Mesenchymal stem cell (in vitro differentiated cells and primary cell): Measurements from ENCODE around the gene GBX2.

Experiments
- DNase-seq: peaks from one replicate; pipeline ENCODE4 v3.0.0-alpha.2; 2013
- H2AFZ ChIP-seq: one replicate; pipeline ENCODE4 v1.6.1; 2013; ENCODE audit warnings: low read depth, mild to moderate bottlenecking, control low read depth, inconsistent platforms, low read length, moderate library complexity
- H2AK5ac ChIP-seq: 2 replicates; pipeline ENCODE4 v1.6.1; 2013; ENCODE audit warnings: low read length, moderate library complexity, mild to moderate bottlenecking, inconsistent platforms; ENCODE audit not compliant: severe bottlenecking
- H2BK120ac ChIP-seq: one replicate; pipeline ENCODE4 v1.6.1; 2013; ENCODE audit warnings: low read depth, mild to moderate bottlenecking, inconsistent platforms, low read length, moderate library complexity
- H2BK12ac ChIP-seq, 2 experiments: one replicate each; pipeline ENCODE4 v1.6.1; 2013; ENCODE audit warnings: inconsistent platforms in 2 of 2, low read length in 2 of 2, mild to moderate bottlenecking in 2 of 2, moderate library complexity in 2 of 2, control low read depth in 1 of 2
- H2BK15ac ChIP-seq: one replicate; pipeline ENCODE4 v1.6.1; 2013; ENCODE audit warnings: mild to moderate bottlenecking, low read depth, inconsistent platforms; ENCODE audit not compliant: poor library complexity, severe bottlenecking
- H2BK5ac ChIP-seq: 2 replicates; pipeline ENCODE4 v1.6.1; 2013; ENCODE audit warnings: low read depth, mild to moderate bottlenecking, low read length, control low read depth, inconsistent platforms; ENCODE audit not compliant: poor library complexity, severe bottlenecking
- H3K14ac ChIP-seq, 2 experiments: one replicate each; pipeline ENCODE4 v1.6.1; 2013; ENCODE audit warnings: inconsistent platforms in 2 of 2, low read length in 2 of 2, control low read depth in 1 of 2, mild to moderate bottlenecking in 1 of 2, moderate library complexity in 1 of 2
- H3K18ac ChIP-seq, 2 experiments: one replicate each; pipeline ENCODE4 v1.6.1; 2013; ENCODE audit warnings: inconsistent platforms in 2 of 2, low read length in 2 of 2, control low read depth in 1 of 2, low read depth in 1 of 2, mild to moderate bottlenecking in 1 of 2
- H3K23ac ChIP-seq, 2 experiments: one replicate each; pipeline ENCODE4 v1.6.1; 2013; ENCODE audit warnings: inconsistent platforms in 2 of 2, low read length in 2 of 2, mild to moderate bottlenecking in 2 of 2, moderate library complexity in 2 of 2, control low read depth in 1 of 2
- H3K27ac ChIP-seq: 2 replicates; pipeline ENCODE4 v1.5.1; 2013; ENCODE audit warnings: mild to moderate bottlenecking, moderate library complexity, low read length, control low read depth, inconsistent platforms; ENCODE audit not compliant: poor library complexity, severe bottlenecking
- H3K27me3 ChIP-seq, 2 experiments: 2 replicates each; pipeline versions ENCODE4 v1.6.1 to v1.7.0; 2013; ENCODE audit warnings: low read length in 2 of 2, mild to moderate bottlenecking in 2 of 2, moderate library complexity in 2 of 2, control low read depth in 1 of 2, inconsistent platforms in 1 of 2; ENCODE audit not compliant: control insufficient read depth in 1 of 2, insufficient read depth in 1 of 2
- H3K36me3 ChIP-seq, 2 experiments: 2 replicates each; pipeline versions ENCODE4 v1.6.1 to v1.7.0; 2013; ENCODE audit warnings: low read length in 2 of 2, control low read depth in 1 of 2, inconsistent platforms in 1 of 2, low read depth in 1 of 2, mild to moderate bottlenecking in 1 of 2; ENCODE audit not compliant: insufficient read depth in 2 of 2, control insufficient read depth in 1 of 2
- H3K4ac ChIP-seq, 2 experiments: one replicate each; pipeline ENCODE4 v1.6.1; 2013; ENCODE audit warnings: inconsistent platforms in 2 of 2, low read length in 2 of 2, mild to moderate bottlenecking in 2 of 2, moderate library complexity in 2 of 2, control low read depth in 1 of 2, low read depth in 1 of 2
- H3K4me1 ChIP-seq: 2 replicates; pipeline ENCODE4 v1.6.1; 2013; ENCODE audit warnings: low read depth, low read length, control low read depth; ENCODE audit not compliant: control insufficient read depth, insufficient read depth
- H3K4me2 ChIP-seq: 2 replicates; pipeline ENCODE4 v1.6.1; 2013; ENCODE audit warnings: low read length, mild to moderate bottlenecking, inconsistent platforms; ENCODE audit not compliant: poor library complexity, severe bottlenecking
- H3K4me3 ChIP-seq, 2 experiments: 2 replicates each; pipeline versions ENCODE4 v1.5.1 to v1.7.0; 2013; ENCODE audit warnings: low read length in 2 of 2, mild to moderate bottlenecking in 2 of 2, control low read depth in 1 of 2, low read depth in 1 of 2; ENCODE audit not compliant: insufficient read depth in 1 of 2
- H3K79me1 ChIP-seq: replicated peaks from 2 replicates; pipeline ENCODE4 v1.6.1; 2013; ENCODE audit warnings: mild to moderate bottlenecking, control low read depth, low read length, inconsistent platforms; ENCODE audit not compliant: poor library complexity, severe bottlenecking
- H3K9ac ChIP-seq: 2 replicates; pipeline ENCODE4 v1.7.0; 2013; ENCODE audit warnings: mild to moderate bottlenecking, low read length, moderate library complexity
- H3K9me3 ChIP-seq: 2 replicates; pipeline ENCODE4 v1.7.0; 2013; ENCODE audit warnings: mild to moderate bottlenecking, low read length; ENCODE audit not compliant: control insufficient read depth
- H4K8ac ChIP-seq: one replicate; pipeline ENCODE4 v1.6.1; 2013; ENCODE audit warnings: inconsistent platforms, mild to moderate bottlenecking, low read length, moderate library complexity
- H4K91ac ChIP-seq: one replicate; pipeline ENCODE4 v1.6.1; 2013; ENCODE audit warnings: mild to moderate bottlenecking, low read length, inconsistent platforms
- WGBS: methylation state at CpG from one replicate; pipeline ENCODE4 v1.1.7; 2013; ENCODE audit warnings: mixed read lengths; 5-methylcytosine and 5-hydroxymethylcytosine counted together

The GBX2 gene

DNA sequence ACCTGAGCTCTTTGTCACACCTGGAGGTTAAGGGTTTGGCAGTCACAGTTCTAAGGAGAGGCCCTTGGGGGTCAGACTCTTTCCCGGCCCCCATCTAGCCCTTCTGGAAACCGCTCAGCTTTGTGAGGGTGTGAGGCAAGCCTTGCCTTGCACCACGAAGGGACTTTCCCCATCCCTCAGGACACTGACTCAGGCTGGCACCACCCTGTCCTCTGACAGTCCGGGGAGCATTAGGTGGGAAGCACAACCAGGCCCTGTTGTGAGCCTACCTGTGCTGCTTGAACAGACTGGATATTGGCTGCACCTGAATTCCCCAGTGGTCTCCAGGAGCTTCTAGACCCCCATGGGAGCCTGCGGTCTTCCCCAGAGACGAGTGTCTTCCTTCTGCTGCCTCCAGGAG is 47.0 kb upstream of the GBX2 start:
- DNase-seq, result no peak
- Histone ChIP-seq H4K8ac (no peak overlapping the region), H2BK15ac (no peak overlapping the region), H4K91ac (no peak overlapping the region), H3K14ac (no peak overlapping the region), H2AFZ (no peak overlapping the region), H2BK120ac (no peak overlapping the region), H3K23ac (no peak overlapping the region), H2AK5ac (no peak overlapping the region), H2BK12ac (no peak overlapping the region), H3K9ac (no peak overlapping the region), H3K4me1 (no peaks in the 10 kb centered on the region), H3K4me2 (no peak overlapping the region), H2BK5ac (no peak overlapping the region), H3K9me3 (no peaks in the 10 kb centered on the region), H3K27me3 (peaks cover 0 to 80% of the 10 kb centered on the region in 2 experiments), H3K79me1 (no peaks in the 10 kb centered on the region), H3K4me3 (no peak overlapping the region), H3K4ac (no peak overlapping the region), H3K27ac (no peak overlapping the region), H3K36me3 (peaks cover 0 to 8% of the 10 kb centered on the region in 2 experiments), H3K18ac (no peak overlapping the region)
- 78% methylated on average over 6 of the region's 6 CpGs for WGBS

DNA sequence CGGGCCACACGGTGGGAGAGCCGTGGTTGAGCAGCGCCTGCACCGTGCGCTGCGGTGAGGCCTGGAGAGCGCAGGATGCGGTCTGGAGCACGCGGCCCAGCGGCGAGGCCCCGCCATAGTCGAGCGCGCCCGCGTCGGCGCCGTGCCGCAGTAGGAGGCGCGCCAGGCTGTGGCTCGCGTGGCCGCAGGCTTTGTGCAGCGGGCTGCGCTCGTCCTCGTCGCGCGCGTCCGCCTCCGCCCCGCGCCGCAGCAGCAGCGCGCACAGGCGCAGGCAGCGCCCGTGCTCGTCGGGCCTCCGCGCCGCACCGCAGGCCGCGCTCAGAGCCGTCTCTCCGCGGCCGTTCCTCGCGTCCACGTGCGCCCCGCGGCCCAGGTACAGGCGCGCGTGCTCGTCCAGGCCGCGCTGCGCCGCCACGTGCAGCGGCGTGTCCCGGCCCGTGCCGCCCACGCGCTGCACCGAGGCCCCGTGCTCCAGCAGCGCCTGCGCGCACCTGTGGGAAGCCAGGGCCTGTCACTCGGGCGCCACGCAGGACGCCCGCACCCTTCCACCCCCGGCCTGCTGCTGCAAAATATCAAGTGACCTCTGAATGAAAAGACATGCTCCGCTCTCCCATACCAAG is 46.3 kb upstream of the GBX2 start:
- H3K4me3 ChIP-seq, result no peak overlapping the region
- H3K4me1 ChIP-seq, result no peaks in the 10 kb centered on the region
- H3K4ac ChIP-seq, result no peak overlapping the region
- WGBS, result 97% methylated on average over 91 of the region's 92 CpGs
- no peak overlapping the region for H2AFZ ChIP-seq
- no peak for DNase-seq
- no peak overlapping the region for H2BK12ac ChIP-seq
- H2BK5ac ChIP-seq, result no peak overlapping the region
- H2AK5ac ChIP-seq, result no peak overlapping the region
- H3K23ac ChIP-seq, result no peak overlapping the region
- no peak overlapping the region for H3K9ac ChIP-seq
- H3K4me2 ChIP-seq, result no peak overlapping the region
- H2BK15ac ChIP-seq, result no peak overlapping the region
- no peak overlapping the region for H3K18ac ChIP-seq
- no peak overlapping the region for H4K8ac ChIP-seq
- peaks cover 0 to 80% of the 10 kb centered on the region in 2 experiments for H3K27me3 ChIP-seq
- no peak overlapping the region for H4K91ac ChIP-seq
- no peak overlapping the region for H3K27ac ChIP-seq
- H3K36me3 ChIP-seq, result peaks cover 0 to 8% of the 10 kb centered on the region in 2 experiments
- H3K14ac ChIP-seq, result no peak overlapping the region
- H3K9me3 ChIP-seq, result no peaks in the 10 kb centered on the region
- H2BK120ac ChIP-seq, result no peak overlapping the region
- H3K79me1 ChIP-seq, result no peaks in the 10 kb centered on the region

DNA sequence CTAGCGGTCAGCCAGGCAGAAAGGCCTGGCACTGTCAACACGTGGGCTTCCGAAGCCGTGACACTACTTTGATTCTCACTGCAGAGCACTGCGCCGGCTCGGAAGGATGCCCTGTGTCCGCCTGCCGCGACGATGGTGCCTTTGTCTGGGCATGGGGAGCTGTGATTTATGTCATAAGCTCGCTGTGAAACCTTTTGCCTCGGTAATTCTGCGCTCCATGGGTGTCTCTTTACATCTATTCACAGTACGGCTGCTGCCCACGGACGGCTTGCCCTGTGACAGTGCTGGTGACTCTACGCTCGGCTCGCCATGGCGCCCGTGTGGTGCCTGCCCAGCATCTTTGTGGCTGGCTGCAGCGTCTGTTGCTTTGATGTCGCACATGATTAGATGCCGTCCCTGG is 43.1 kb upstream of the GBX2 start:
- no peak for DNase-seq
- peaks cover 0 to 63% of the 10 kb centered on the region in 2 experiments for H3K27me3 ChIP-seq
- H3K36me3 ChIP-seq, result peaks cover 0 to 8% of the 10 kb centered on the region in 2 experiments
- H2BK15ac ChIP-seq, result no peak overlapping the region
- WGBS, result 91% methylated on average over 25 of the region's 25 CpGs
- H3K9me3 ChIP-seq, result peaks cover 15% of the 10 kb centered on the region
- H3K18ac ChIP-seq, result no peak overlapping the region
- H2BK12ac ChIP-seq, result no peak overlapping the region
- H2BK5ac ChIP-seq, result no peak overlapping the region
- H3K23ac ChIP-seq, result no peak overlapping the region
- no peak overlapping the region for H3K4me3 ChIP-seq
- no peak overlapping the region for H2AK5ac ChIP-seq
- no peaks in the 10 kb centered on the region for H3K4me1 ChIP-seq
- no peak overlapping the region for H4K8ac ChIP-seq
- H3K14ac ChIP-seq, result no peak overlapping the region
- H3K27ac ChIP-seq, result no peak overlapping the region
- H3K79me1 ChIP-seq, result no peaks in the 10 kb centered on the region
- no peak overlapping the region for H3K4me2 ChIP-seq
- H4K91ac ChIP-seq, result no peak overlapping the region
- H3K4ac ChIP-seq, result no peak overlapping the region
- H2AFZ ChIP-seq, result no peak overlapping the region
- no peak overlapping the region for H3K9ac ChIP-seq
- H2BK120ac ChIP-seq, result no peak overlapping the region

DNA sequence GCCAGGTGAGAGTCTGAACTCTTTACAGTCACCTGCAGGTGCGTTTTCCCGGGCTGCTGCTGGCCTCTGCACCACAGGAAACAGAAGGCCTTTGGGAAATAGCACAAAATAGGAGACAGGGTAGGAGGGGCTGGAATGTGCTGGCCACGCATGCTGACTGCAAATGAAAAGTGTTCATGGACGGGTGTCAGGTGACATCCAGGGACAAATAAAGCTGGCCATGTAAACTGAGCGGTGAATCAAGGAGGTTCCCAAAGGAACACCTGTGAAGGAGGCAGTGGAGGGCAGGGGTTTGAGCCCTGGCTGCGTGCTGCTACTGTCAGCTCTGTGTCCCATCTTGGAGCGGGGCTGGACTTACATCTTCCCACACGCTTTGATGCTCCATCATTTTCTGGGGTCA is 42.4 kb upstream of the GBX2 start:
- Histone ChIP-seq H2BK12ac (no peak overlapping the region), H3K9me3 (peaks cover 22% of the 10 kb centered on the region), H3K27me3 (peaks cover 0 to 56% of the 10 kb centered on the region in 2 experiments), H3K79me1 (no peaks in the 10 kb centered on the region), H3K14ac (no peak overlapping the region), H2BK120ac (no peak overlapping the region), H3K27ac (no peak overlapping the region), H2AFZ (no peak overlapping the region), H2BK15ac (no peak overlapping the region), H3K4me1 (no peaks in the 10 kb centered on the region), H3K36me3 (peaks cover 0 to 8% of the 10 kb centered on the region in 2 experiments), H3K23ac (no peak overlapping the region), H4K91ac (no peak overlapping the region), H3K18ac (no peak overlapping the region), H2AK5ac (no peak overlapping the region), H2BK5ac (no peak overlapping the region), H3K4me2 (no peak overlapping the region), H3K4ac (no peak overlapping the region), H3K9ac (no peak overlapping the region), H3K4me3 (no peak overlapping the region), H4K8ac (no peak overlapping the region)
- 87% methylated on average over 8 of the region's 8 CpGs for WGBS
- no peak for DNase-seq
